IPS DF 19.7 (cell line): ENCODE measurements around the gene SYNPO2.

ENCODE experiments used
- DNase-seq: peaks from one replicate; pipeline ENCODE4 v3.0.0-alpha.2; 2013; ENCODE audit warnings: low read depth, low spot score

The SYNPO2 gene

DNA sequence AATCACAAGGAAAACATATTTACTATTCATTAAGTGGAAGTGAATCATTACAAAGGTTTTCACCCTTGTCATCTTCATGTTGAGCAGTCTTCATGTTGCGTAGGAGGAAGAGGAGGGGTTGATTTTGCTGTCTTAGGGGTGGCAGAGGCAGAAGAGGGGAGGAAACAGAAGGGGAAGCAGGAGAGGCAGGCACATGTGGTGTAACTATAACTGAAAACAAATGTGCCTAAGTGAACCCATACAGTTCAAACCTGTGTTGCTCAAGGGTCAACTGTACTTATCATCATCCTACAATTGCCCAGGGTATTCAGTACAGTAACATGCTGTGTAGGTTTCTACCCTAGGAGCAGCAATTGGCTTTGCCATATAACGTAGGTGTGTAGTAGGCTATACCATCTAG is 47.2 kb downstream of the SYNPO2 start:
- DNase-seq = no peak

DNA sequence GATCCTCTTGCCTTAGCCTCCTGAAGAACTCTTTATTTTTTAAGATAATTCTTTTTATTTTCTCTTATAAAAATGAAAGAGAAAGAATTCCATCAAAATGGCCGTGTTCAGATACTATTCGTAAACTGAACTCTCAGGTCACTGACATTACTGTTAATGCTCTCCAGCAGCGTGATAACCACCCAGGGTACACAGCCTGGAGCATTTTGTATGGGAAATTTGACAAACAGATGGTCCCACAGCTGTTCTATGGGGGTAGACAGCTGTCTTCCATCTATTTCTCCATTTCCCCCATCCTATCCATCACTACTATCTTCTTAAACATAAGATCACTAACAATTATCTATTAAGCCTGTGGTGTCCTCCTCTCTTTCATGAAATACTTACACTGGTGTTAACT is 47.8 kb downstream of the SYNPO2 start:
- no peak for DNase-seq

DNA sequence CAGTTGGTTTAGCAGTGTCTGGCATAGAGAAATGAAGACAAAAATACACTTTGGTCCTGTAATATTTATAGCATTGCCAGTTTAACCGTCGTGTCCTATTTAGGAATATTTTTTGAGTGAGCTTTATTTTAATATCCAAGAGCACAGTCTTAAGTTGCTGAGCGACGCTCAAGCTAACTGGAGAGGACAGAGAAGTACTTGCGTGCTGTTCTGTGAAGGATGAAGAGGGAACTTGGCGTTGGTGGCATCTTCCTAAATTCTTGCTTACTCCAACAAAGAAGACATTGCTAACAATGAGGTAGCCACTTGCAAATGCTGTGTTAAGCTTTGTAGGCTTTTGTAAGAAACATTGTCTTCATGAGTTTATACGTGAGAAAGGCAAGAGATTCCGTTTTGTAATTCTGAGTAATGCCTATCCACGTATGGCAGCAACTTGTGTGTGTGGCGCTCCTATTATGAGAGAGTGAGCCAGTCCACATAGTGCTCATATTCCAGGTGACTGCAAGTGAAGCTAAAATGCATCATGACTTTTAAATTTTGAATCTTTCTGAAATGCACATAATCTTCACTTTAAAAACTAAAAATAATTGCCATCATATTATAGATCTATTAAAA is 50.6 kb downstream of the SYNPO2 start:
- DNase-seq = no peak

DNA sequence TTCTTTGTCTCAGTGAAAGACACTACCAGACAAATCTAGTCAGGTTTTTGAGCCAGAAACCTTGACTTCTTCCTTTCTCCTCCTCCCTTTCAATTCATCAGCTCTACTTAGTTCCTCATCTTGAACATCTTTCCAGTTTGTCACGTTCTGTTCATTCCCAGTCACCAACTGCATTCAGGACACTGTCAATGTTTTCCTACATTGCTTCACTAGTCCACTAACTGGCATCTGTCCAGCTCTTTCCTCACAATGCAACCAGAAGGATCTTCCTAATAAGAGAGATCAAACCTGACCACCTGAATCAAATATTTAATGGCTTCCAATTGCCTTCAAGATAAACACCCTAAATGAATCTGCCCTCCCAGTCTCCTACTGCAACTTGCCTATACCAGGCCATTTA is 52.5 kb downstream of the SYNPO2 start:
- DNase-seq = no peak

DNA sequence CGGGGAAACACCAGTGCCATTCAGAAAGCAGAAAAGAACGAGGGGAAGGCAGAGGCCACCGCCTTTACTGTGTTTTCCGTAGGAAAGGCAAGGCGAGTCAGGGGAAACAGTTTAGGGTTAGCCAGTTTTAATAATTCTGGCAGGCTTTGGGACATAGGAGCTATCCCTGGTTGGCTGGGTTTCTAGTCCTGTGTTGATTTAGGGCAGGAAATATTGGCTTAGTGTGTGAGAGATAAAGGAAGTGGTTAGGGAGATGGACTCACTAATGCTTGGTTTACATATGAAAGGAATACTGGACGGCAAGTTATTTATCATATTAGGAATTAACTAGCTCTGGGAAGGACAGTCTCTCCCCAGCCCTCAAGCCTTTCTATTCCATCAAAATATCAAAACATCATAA is 53.1 kb downstream of the SYNPO2 start:
- DNase-seq = no peak

GRCh38 chr4:118942465-118942864 is 53.8 kb downstream of the SYNPO2 start:
- DNase-seq = no peak

DNA sequence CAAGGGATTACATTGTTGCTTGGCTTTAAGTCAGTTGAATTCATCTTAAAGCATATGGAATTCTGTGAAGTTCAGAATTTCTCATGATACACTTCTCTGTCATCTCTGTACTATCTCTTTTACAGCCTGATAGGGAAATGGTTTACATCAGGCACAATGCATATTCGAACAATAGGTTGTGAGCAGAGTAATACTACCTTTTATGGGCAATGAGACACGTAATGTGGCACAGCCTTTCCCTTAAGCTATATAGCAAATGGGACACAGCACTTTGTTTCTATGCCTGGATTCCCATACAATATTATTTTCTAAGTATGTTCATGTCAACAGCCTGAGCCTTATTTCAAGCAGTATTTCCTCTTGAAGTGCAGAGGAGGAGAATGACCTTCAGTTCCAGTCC is 58.4 kb downstream of the SYNPO2 start:
- no peak for DNase-seq

- no peak for DNase-seq
Observed at GRCh38 chr4:118948545-118949144, 60.0 kb downstream of the SYNPO2 start.

GRCh38 chr4:118950224-118950623 is 61.6 kb downstream of the SYNPO2 start:
- DNase-seq = no peak

DNA sequence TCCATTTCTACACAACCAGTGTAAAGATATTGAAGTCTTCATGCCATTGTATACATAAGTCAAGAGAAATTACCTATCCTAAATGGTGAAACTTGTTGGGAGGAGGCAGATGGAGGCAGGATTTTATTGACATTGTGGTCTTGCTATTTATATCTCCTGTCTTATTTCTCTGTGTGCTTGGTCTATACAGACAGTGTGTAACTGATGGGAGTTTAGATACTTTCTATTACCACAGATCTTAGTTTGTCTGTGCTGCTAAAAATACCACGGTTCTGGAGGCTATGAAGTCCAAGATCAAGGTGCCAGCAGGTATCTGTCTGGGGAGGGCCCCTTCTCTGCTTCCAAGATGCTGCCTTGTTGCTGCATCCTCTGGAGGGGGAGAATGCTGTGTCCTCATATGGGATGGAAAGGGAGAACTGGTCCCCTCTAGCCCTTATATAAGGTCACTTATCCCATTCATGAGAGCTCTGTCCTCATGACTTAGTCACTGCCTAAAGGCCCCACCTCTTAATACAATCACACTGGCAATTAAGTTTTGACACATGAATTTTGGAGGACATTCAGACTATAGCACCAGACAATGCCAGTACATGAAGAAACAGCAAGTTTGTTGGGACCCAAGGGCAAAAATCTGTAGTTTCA is 62.4 kb downstream of the SYNPO2 start:
- DNase-seq = no peak

GRCh38 chr4:118953276-118953675 is 64.6 kb downstream of the SYNPO2 start:
- DNase-seq = no peak

DNA sequence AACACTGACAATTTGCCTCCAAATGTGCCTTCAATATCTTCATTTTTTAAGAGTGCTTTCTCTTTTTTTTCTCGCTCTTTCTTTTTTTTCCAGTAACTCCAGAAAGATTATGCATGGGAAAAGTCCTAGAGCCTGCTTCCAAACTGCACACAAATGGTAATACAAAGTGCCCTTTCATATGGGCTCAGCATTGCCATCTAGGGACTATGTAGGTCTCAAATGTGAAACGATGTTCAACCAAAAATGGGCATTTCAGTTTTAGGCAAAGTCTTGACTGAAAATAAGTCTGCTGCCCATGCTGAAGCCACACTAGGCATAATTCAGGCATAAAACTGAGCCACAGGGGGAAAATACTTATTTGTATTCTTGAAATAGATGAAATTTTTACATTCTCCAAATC is 65.6 kb downstream of the SYNPO2 start:
- DNase-seq = no peak

- no peak for DNase-seq
Observed at GRCh38 chr4:118955515-118955914, 66.9 kb downstream of the SYNPO2 start.

DNA sequence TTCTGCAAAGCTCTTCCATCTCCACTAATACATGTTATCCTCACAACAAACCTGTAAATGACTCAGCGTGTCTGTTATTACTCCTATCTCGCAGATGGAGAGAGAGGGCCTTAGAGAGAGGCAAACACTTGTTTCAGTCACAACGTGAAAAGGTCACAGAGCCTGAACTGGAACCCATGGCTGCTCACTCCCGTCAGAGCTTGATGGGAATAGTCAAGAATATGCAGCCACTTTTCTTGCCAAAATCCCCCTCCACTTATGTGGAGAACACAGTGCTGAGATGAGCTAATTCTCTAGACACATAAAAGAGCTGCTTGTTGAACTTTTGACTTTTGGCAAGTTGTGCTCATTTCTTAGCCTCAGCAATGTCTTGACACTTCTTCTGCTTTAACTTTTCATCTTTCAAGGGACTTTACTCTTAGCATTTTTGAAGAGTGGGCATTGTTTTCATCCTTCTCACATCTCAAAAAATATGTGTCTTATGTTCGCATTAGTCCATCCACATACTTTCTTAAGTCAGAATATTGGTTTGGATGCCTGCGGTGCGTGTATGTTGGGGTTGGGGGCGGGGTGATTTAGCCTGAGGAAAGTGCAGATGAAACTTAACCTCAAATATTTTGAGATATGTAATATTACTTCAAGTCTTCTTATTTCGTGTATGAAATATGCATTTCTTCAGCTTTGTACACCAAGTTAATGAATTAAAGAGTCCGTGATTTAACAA is 69.2 kb downstream of the SYNPO2 start:
- no peak for DNase-seq

DNA sequence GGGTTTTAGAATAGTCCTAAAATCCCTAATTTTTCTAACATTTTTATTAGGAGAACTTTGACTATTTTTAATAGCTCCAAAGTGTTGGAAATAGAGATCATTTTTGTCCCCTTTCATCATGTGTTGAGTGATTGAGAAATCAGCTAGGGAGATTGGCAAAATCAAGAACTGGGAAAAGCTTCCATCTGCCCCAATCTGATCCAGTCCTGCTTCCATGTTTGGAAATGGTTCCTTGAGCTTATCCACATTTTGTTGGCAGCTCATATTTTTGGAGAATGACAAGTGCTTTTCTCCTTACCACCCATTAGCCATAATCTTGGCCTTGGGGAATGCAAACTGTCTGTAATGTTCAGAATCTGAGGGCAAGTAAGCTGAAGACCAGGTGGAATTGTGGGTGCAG is 73.9 kb downstream of the SYNPO2 start:
- no peak for DNase-seq

DNA sequence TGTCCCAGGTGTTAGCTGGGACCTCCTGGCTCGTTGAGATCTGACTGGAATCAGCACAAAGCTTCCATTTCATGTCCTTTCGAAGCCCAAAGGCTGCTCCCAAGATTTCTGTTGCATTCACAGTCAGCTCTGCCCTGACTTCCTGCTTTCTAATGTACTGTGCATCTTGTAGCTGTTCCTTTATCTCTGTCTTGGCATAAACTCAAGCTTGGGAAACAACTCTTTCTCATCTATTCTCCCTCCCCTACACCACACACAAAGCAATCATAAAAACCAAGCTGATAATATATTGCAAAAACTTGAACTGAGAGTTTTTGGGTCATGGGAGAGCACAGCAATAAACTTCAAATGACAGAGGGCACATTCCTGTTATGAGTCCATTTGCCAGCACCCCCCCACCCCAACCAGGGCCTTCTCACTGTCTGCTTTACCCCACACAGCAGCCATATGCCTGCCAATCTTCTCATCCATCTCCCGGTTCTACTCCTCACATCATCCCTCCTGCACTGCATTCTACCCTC is 76.3 kb downstream of the SYNPO2 start:
- no peak for DNase-seq

- DNase-seq = no peak
Observed at GRCh38 chr4:118967393-118967792, 78.7 kb downstream of the SYNPO2 start.

DNA sequence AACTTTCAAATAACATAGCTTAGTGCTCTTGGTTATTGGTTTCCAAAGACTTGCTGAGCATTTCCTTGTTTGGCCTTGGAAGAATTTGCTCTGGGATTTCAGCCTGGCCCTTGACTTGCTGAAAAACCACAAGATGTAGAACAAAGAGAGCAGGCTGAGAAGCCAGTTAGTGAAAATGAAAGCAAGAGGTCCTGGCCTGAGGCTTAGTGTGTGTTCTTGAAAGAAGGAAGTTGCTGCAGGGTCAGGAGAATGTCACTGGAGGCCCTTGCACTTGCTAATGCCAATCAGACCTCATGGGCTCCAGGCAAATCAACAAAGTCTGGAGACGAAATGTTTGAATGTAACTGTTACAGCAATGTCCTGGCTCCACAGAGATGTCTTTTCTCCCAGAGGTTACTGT is 79.4 kb downstream of the SYNPO2 start:
- peak; percentile 74 for DNase-seq

DNA sequence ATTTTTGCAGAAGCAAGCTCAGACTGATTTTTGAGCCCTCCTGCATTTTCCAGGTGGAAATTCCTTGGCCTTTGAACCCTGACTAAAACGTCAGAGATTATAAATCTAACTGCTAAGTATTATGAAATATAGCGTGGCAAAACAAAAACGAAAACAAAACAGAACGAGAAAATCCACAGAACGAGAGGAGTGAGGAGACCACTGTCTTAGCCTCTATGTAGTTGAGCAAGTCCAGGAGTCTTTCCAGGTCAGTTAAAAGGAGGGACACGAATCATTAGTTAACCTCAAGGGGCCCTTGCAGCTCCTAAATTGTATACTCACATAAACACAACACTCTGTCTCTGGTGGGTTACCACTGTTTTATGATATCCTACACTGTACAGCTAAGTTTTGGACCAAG is 80.2 kb downstream of the SYNPO2 start:
- no peak for DNase-seq

DNA sequence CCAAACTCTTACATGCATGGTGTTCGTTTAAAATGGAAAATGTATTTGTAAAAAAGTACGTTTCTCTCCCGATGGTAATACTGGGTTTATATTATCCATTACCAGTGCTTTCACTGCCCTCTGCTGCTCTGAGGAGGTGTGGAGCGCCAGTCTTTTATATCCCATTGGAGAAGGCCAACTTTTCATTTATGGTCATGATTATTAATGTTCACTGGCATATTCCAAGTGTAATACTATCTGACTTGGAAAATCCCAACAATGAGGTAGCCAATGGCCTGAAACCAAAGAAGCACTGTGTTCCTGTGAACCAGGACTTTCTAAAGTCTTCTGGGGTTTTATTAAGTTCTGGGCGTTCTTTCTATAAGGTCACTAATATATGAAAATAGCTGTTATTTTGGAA is 80.7 kb downstream of the SYNPO2 start:
- no peak for DNase-seq

- DNase-seq = no peak
Observed at GRCh38 chr4:118972167-118972566, 83.5 kb downstream of the SYNPO2 start.

- DNase-seq = no peak
Observed at GRCh38 chr4:118973295-118973694, 84.6 kb downstream of the SYNPO2 start.

- no peak for DNase-seq
Observed at GRCh38 chr4:118974758-118975157, 86.1 kb downstream of the SYNPO2 start.
